ENCODE results near the gene ITGA2B. TPM values are rescaled to one million over a fixed set of nuclear protein-coding genes. Genes with fewer than 3 reads are reported as not detected.

The ITGA2B gene
- total and polyA plus RNA-seq, 2 of the 8 experiments (the other 6 are each of a cell fraction or from before 2014, with no cell fraction given), result 6.9 to 12.3 TPM

DNA sequence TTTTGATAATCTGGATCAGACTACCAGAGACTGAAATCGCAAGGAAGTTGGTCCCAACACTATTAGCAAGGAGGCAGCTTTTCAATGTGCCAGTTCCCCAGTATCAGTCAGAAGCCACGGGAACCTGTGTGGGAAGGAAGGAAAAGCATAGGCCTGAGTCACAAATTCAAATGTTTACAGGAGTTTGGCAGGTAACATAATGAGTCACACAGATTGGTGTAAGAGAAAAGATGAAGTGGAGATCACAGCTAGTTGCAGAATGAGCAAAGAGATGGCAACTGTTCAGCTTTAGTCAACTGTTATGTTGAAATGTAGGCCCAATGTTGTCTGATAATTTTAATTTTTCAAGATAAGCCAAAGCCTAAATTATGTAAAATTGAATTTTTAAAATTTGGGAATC is 28.1 kb upstream of the ITGA2B start (continued):
- TF ChIP-seq TAF1 (IDR thresholded peaks at IDR 0.05; ENCODE audit: low read depth, low read length) (no peak), NRF1 (IDR thresholded peaks at IDR 0.05; ENCODE audit: low read depth, low read length) (no peak), BACH1 (IDR thresholded peaks at IDR 0.05; ENCODE audit: low read length) (no peak), RBBP5 (IDR thresholded peaks at IDR 0.05; ENCODE audit: borderline replicate concordance, low read depth, low read length) (no peak), CHD1 (IDR thresholded peaks at IDR 0.05; ENCODE audit: low read depth, low read length) (no peak)
- TF ChIP-seq, protein P1, sequence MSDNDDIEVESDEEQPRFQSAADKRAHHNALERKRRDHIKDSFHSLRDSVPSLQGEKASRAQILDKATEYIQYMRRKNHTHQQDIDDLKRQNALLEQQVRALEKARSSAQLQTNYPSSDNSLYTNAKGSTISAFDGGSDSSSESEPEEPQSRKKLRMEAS (IDR thresholded peaks at IDR 0.05), result no peak
